SIG-M5 treated with dmso at 0.1 percent for 504 hours (cell line): Measurements from ENCODE around the gene SLC6A9.

Experiments used
- DNase-seq: peaks from one replicate; lab custom pipeline; 2025; ENCODE audit not compliant: unreplicated experiment; lab: John Stamatoyannopoulos, UW

Gene SLC6A9

DNA sequence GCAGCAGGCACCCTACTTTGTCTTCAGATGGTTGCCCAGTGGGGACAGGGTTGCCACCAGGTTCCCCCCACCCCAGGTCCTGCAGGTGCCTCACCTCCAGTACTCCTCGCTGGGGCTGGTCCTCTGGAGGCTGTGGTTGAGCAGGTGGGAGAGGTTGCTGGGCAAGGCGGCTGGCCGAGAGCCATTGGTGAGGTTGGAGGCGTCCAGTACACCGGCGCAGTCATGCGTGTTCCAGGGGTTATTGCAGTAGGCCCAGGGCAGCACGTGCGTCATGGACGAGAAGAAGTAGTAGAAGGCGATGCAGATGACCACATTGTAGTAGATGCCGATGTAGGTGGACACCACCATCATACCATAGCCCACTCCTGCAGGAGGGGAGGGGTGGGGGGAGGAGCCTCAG lies 23.0 kb downstream of the SLC6A9 start:
- no peak for DNase-seq

DNA sequence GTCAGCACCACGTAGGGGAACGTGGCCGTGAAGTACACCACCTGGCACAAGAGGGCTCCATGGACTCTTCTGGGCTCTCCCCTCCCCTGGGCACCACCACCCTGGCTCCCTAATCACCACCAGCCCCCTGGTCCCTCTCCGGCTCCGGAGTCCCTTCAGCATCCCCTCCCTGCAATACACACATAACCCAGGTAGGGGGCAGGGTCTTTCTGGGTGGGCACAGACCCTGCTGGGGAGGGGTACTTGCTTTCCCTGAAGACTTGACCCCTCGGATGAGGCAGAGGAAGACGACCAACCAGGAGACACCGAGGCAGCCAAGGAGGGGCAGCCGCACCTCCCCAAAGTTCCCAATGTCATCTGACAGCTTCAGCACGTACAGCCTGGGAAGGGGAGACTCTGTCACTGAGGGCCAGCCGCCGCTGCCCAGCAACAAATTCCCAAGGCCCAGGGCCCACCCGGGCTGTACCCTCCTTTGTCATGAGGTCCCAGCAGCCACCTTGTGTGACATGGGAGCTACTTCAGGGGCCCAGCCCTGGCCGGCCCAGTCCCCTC lies 28.6 kb downstream of the SLC6A9 start:
- no peak for DNase-seq

DNA sequence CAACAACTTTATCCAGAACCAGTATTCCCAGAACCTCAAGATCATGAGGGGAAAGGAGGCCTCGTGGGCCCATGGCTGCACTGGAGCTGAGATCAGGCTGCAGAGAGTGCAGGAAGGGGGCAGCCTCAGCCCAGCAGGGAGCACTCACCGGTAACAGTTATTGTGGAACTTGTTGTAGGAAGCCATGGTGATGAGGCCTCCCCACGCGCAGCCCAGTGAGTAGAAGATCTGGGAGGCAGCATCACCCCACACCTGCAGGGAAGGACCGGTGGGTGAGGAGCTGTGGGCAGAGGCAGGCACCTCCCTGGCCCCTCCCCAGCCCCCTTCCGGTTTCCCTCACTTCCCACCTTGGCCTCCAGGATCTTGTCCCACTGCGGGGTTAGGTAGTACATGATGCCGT lies 29.1 kb downstream of the SLC6A9 start:
- no peak for DNase-seq

DNA sequence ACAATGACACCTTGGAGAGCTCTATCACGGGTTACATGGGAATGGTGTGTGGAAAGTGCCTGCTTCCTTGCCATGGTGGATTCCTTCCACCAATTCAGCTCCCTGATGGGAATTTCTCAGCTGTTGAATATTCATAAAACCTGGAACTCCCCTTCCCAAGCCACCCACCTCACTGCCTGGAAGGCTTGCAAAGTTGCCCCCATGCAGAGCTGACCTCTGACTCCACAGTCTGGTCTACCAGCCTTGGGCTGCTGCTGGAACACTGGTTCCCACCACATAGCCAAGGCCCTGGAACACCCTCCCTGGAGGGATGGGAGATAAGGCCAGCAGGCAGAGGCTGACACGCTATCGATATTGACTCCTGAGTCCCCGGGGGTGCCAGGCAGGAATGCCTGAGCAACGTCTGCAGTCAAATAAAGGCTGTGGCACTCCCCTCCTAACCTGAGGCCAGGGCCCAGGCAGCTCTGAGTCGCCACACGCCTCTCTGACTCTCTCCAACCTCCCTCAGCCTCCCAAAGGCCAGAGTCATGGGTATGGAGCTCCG lies 31.1 kb downstream of the SLC6A9 start:
- DNase-seq: no peak

DNA sequence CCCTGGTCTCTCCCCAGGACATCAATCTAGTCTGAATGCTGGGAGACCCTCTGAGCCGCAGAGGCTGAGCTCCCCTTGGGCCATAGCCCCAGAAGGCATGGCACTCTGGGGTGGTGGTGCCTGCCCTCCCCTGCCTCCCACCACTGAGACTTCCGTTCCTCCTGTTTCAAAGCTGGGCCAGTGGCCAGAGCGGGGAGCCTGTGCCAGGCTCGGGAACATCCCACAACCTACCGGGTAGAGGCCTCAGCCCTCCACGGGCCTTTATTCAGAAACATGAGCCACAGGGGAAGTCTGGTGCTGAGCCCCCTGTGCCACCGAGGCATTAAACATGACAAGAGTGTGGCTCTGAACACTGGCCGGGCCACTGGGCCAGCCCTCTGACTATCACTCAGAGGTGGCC lies 31.8 kb downstream of the SLC6A9 start:
- no peak for DNase-seq

DNA sequence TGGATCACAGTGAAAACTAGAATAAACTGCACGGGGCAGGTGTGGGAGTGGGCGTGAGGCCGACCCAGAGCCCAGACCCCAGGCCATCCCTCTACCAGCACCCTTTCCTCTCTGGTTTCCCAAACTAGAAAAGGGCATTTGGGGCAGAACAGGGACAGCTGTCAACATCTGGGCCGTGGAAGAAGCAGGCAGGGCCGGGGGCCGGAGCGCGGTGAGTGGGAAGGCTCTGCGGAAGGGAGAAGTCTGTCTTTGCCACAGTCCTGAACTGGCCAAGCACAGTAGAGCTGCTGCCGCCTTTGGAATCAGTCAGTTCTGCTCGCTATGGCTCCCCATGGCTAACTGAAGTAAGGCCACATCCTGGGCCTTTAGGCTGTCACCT lies 33.3 kb downstream of the SLC6A9 start:
- DNase-seq: no peak

DNA sequence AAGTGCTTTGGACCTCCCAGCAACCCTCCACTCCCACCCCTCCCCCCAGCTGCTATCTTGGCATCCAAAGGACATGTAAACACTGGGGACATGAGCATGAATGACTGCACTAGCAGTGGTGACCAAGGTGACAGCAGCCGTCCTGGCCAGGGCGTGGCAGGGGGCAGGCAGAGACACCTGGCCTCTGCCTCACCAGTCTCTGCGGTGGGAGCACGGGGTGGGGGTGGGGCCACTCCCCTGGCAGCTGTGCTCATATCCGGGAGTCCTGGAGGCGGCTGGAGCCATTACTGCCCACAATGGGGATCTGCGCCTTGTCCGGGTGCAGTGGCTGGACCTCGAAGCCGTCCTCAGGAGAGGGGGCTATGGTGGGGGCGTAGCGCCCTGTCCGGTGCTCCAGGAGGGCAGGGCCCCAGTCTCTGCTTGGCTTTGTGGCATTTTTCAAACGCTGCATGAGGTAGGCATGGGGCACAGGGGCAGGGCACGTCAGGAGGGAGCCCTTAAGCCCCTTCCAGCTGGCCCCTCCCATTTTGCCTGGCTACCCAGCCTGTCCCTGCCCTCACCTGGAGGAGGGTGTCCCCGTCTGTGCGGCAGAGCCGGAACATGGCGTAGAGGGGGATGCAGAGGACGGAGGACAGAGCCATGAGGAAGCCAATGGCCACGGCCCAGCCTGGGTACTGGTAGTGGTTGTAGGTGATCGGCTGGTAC lies 33.8 kb downstream of the SLC6A9 start:
- DNase-seq: no peak

DNA sequence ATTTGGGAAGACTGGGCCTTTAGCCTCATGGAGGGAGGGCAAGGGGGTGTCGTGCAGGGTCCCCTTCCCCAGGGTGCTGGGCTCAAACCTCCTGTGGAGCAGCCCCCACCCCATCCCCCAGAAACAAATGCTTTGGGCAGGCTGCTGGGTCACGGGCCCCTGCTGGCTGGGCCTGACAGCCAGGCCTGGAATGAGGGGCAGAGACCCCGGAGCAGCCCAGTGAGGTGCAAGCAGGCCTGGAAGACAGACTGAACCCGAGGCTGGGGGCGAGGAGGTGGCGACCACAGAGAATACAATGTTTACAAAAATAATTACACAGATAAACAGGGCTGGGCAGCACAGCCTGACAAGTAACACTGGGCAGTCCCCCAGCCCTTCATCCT lies 34.5 kb downstream of the SLC6A9 start:
- no peak for DNase-seq

DNA sequence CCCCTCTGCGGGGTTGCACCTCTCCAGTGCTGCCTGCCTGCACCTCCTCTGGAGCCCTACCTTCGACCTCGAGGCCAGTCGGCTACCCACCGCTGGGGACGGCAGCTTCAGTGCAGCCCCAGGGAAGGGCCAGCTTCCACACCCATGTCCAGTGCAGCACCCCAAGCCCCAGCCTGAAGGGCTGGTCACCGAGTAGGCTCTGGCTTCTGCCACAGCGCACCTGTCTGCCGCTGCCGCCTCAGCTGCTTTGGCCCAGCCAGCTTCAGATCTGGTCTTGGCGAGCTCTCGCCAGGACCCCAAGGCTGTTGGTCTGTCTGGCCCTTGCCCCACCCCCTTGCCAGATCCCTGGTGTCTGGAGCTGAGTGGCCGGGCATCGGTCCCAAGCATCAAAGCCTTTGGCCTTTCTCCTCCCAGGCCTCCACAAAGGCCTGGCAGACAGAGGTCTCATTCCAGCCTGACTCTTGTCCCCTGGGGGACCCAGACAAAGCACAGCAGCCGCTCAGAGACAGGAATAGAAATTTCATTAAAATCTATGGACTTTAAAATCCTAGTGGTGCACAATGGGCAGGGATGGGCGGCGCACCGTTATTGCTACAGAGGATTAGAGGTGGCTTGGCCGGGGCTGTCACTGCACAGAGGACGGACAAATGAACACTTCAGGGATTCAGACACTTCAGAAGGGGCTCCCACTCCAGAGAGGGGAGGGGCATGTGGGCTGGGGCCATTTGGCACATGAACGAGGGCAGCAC lies 35.1 kb downstream of the SLC6A9 start:
- no peak for DNase-seq

DNA sequence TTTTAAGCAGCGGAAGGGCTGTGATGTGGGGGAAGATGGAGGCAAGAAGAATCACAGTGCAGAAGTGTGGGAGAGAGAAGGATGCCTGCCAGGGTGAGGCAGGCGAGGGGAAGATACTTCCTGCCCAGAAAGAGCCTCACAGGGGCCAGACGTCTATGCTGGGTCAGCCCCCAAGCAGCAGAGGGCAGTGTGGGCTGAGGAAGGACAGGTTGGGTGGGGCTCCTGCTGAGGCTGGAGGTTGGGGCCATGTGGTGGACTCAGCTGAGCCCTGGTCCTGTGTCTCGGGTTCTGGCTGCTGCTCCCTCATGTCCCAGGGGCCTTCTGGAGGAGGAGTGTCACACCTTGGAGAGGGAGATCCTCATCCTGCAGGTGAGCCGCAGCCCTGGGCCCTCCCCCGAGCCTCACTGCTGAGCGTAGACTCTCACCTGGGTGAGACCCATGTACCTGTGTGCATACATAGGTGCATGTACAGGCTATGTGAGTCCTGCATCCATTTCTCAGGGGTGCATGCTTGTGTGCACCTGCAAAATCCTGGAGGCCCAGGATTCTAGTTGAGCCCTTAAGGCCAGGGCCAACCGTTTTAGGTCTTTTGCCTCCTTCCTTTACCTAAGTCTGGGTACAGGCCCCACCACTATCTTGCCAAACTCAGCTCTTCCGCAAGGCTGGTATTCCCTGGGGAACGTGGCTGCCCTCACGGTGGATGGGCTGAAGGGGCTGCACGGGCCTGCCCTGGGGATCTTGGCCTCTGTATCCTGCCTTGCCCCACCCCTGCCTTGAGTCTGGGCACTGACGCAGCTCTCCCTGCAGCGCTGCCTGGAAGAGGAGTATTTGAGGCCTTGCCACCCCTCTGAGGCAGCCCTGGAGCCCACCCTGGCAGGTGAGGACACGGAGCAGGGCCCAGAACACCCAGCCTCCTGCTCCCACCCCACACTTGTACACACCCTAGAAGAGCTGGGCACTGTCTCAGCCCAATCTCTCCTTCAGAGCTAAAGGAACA lies 36.2 kb downstream of the SLC6A9 start:
- peak; percentile 19 for DNase-seq

DNA sequence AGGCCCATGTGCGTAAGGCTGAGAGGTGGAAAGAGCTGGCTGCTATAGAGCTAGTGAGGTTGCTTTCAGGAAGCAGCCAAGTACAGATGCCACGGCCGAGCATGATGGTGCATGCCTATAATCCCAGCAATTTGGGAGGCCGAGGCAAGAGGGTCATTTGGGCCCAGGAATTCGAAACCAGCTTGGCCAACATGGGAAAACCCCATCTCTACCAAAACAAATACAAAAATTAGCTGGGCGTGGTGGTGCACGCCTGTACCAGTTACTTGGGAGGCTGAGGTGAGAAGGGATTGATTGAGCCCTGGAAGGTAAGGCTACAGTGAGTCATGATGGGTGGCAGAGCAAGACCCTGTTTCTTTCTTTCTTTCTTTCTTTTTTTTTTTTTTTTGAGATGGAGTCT lies 37.2 kb downstream of the SLC6A9 start:
- no peak for DNase-seq

DNA sequence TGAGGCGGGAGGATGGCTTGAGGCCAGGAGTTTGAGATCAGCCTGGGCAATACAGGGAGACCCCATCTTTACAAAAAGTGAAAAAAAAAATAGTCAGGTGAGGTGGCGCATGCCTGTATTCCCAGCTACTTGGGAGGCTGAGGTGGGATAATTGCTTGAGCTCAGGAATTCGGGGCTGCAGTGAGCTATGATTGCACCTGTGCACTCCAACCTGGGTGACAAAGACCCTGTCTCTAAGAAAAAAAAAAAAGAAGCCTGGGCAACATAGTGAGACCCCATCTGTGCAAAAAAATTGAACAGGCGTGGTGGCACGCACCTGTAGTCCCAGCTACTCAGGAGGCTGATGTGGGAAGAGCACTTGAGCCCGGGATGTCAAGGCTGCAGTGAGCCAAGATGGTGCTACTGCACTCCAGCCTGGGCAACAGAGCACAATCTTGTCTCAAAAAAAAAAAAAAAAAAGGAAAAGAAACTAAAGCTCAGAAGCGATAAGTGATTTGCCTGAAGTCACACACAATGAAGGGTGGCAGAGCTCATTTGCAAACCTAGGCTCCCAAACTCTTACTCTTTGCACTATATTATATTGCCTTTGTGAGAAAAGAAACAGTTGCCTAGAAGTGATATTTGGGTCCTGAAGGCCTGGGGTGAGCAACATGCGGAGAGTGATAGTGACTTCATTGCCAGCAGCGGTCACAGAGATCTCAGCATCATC lies 37.9 kb downstream of the SLC6A9 start:
- DNase-seq: no peak

DNA sequence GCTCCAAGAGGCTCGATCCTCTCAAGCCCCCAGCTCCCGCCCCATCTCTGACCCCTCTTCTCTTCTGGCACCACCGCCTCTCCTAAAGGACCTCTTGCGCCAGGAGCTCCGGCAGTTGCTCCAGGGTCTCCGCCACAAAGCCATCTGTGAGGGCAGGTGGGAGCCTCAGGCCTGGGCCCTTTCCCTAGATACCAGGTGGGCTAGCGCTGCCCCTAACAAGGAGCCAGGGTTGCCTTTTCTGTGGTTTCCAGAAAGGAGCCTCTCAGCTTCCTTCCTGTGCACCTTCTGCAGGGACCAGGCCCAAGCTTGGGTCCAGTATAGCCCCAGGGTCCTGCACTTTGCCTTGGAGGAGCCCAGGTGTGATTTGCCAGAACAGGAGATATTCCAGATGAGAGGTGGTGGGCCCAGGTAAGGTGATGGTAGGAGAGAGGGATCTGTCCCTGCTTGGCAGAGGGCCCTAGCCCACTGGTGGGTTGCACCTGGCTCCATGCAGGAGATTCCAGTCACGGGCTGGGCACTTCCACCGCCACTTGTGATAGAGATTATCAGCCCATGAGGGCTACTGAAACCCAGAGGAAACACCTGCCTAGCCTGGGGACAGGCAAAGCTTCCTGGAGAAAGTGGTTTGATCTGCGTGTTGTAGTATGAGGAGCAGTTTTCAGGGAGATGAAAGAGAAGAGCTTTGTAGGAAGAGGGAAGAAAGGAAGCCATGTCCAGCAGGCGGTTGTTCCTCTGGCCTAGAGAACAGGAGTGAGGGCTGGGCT lies 38.8 kb downstream of the SLC6A9 start:
- DNase-seq: no peak

DNA sequence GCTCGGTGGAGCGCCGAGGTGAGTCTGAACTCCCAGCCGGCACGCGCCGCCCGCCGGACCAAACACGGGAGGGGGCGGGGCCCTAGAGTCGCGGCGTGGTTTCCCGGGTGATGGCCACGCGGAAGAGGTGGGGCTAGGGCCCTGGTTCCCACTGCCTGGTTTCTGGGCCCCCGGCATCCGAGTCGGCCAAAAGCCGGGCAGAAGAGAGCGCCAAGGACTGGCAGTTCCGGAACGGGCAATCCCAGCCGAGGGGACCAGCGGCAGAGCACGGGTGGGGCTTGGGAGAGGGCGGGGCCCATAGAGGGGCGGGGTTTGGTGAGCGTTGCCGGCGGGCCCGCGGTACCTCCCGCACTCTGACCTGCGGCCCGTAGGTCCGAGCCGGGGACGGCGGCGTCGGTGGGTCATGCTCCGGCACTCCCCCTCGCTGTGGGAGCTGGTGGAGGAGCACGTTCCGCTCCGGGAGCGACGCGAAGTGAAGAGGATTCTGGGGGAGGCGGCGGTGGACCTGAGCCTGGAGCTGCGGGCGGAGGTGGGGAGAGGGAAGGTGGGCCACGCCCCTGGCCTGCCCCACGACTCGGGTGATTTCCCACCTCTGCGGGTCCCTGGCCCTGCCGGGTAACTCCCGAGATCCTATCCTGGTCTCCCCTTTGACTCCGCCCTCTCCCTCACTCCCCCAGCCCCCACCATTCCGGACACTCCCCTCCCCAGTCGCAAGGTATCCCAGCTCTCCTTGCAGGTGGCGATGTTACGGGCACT lies 39.6 kb downstream of the SLC6A9 start, which contains the start of gene CCDC24:
Gene CCDC24, plus strand, starts transcription at position 124 of the 756 bp plus-strand sequence. Its CDS starts 280 bp downstream, at position 404.
- DNase-seq: peak; percentile 83

DNA sequence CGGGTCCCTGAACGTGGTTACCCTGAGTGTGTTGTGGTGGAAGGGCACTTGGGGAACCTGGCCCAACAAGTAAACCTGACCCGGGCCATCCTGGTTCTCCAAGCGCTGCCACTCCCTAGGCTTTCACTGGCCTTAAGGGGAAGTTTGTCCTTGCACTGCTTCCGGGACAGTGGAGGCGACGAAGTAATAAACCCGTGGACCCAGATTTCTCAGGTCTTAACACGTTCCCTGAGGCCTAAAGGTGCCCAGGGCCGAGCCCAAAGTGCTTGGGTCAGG lies 40.1 kb downstream of the SLC6A9 start:
- DNase-seq: no peak

DNA sequence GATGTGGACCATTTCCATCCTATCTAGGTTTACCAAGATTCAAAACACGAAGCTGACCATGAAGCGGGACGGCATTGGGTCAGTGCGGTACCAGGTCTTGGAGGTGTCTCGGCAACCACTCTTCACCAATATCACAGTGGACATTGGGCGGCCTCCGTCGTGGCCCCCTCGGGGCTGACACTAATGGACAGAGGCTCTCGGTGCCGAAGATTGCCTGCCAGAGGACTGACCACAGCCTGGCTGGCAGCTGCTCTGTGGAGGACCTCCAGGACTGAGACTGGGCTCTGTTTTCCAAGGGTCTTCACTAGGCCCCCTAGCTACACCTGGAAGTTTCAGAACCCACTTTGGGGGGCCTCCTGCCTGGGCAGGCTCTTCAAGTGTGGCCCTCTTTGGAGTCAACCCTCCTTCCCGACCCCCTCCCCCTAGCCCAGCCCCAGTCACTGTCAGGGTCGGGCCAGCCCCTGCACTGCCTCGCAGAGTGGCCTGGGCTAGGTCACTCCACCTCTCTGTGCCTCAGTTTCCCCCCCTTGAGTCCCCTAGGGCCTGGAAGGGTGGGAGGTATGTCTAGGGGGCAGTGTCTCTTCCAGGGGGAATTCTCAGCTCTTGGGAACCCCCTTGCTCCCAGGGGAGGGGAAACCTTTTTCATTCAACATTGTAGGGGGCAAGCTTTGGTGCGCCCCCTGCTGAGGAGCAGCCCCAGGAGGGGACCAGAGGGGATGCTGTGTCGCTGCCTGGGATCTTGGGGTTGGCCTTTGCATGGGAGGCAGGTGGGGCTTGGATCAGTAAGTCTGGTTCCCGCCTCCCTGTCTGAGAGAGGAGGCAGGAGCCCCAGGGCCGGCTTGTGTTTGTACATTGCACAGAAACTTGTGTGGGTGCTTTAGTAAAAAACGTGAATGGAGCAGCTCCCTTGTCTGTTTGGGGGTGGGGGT lies 40.7 kb downstream of the SLC6A9 start:
- DNase-seq: no peak

DNA sequence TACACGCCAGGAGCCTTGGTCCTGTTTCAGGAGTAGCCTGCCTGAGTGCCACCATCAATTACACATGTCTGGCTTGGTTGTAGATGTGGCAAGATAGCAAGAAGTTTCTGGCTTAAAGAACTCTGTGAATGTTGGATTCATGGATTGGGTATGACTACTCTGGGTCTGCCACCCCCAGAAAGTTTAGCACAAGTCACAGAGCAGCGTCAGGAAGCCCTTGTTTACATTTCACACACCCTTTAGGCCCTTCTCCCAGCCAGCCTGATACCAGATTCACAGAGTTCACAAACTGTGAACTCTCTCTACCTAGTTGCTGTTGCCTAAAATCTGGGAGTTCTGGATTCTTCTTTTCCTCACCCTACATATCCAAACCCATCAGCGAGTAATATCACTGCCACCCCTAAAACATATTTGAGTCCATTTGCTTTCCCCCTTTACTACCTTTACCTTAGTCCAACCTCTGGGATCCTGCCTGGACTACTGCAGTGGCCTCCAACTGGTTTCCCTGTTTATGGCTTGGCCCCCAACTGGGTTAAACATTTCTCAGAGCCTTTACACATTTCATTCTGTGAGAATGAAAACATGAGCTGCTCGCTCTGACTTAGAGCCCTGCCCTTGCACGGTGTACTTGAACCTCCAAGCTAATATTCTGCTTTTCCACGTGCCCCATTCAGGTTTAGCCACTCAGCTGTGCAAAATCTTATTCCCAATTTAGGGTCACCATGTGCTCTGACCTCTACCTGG lies 43.9 kb downstream of the SLC6A9 start:
- no peak for DNase-seq
